Activated naive CD8-positive, alpha-beta T cell treated with anti-CD3 and anti-CD28 coated beads, Interleukin-2, amount 10 ng/mL, durations not matched to agents 7 days and 5 days (primary cell): ENCODE data around the gene ABHD12B. TPM values are rescaled to one million over a fixed set of nuclear protein-coding genes. Genes with fewer than 3 reads are reported as not detected.

Experiments used
- ATAC-seq: fragments of 150-1000 bp; cut with Tn5 transposase; one replicate; pipeline ENCODE4 v1.10.0; 2021; ENCODE audit warnings: low read depth, moderate library complexity
- POLR2A ChIA-PET: fragments of 350-600 bp; sonication (Branson Sonifier 250); formaldehyde crosslinking; loops from one replicate; lab custom pipeline; 2021; ENCODE audit warnings: antibody characterized with exemption; lab: Charles Lee
- DNase-seq: peaks from one replicate; pipeline ENCODE4 v3.0.0; 2021
- H3K27ac Mint-ChIP-seq: one replicate; pipeline ENCODE4 v1.8.0; 2022; ENCODE audit warnings: mild to moderate bottlenecking, mixed read lengths
- H3K27me3 Mint-ChIP-seq: one replicate; pipeline ENCODE4 v1.8.0; 2022; ENCODE audit warnings: mild to moderate bottlenecking, moderate library complexity, mixed read lengths
- H3K36me3 Mint-ChIP-seq: one replicate; pipeline ENCODE4 v1.8.0; 2021; ENCODE audit warnings: mild to moderate bottlenecking, mixed read lengths
- H3K4me1 Mint-ChIP-seq: one replicate; pipeline ENCODE4 v1.8.0; 2021; ENCODE audit warnings: mixed read lengths
- H3K4me3 Mint-ChIP-seq: one replicate; pipeline ENCODE4 v1.8.0; 2022; ENCODE audit warnings: mild to moderate bottlenecking, moderate library complexity, mixed read lengths
- H3K9me3 Mint-ChIP-seq: one replicate; pipeline ENCODE4 v1.8.0; 2021; ENCODE audit warnings: mixed read lengths
- total RNA-seq, 2 experiments: library from RNA; stranded (reverse); gene quantifications; one replicate each; pipeline ENCODE4 v1.2.3, GENCODE V29; 2021

The ABHD12B gene
- total RNA-seq, 2 experiments from 2014 or later, result not detected

- peaks cover 9% of the 10 kb centered on the region for H3K27me3 Mint-ChIP-seq
- no peaks in the 10 kb centered on the region for H3K9me3 Mint-ChIP-seq
- peak overlapping the region; percentile 96 for H3K4me3 Mint-ChIP-seq
- H3K27ac Mint-ChIP-seq, result peak overlapping the region; percentile 95
- peaks cover 35% of the 10 kb centered on the region for H3K4me1 Mint-ChIP-seq
- peaks cover 13% of the 10 kb centered on the region for H3K36me3 Mint-ChIP-seq
- POLR2A ChIA-PET, result interaction anchor here (0.5 to 3.7 kb wide), 6 partner anchors 10 to 699 kb away, joined by 3 to 34 read pairs (median 9); no protein-coding TSS in a partner anchor
- ATAC-seq, result no peak
- no peak for DNase-seq
Measured at GRCh38 chr14:50831726-50832168, 40.1 kb upstream of the ABHD12B start.

- Mint-ChIP-seq H3K27me3 (peaks cover 9% of the 10 kb centered on the region), H3K4me1 (peaks cover 35% of the 10 kb centered on the region), H3K27ac (no peak overlapping the region), H3K9me3 (no peaks in the 10 kb centered on the region), H3K36me3 (peaks cover 7% of the 10 kb centered on the region), H3K4me3 (no peak overlapping the region)
- POLR2A ChIA-PET, result interaction anchor here (0.5 to 1.0 kb wide), 2 partner anchors 13 to 24 kb away, joined by 3 read pairs; no protein-coding TSS in a partner anchor
- ATAC-seq (no peak), DNase-seq (no peak)
Measured at GRCh38 chr14:50832935-50833630, 38.8 kb upstream of the ABHD12B start.

- Mint-ChIP-seq H3K27me3 (peaks cover 9% of the 10 kb centered on the region), H3K4me1 (peaks cover 33% of the 10 kb centered on the region), H3K9me3 (no peaks in the 10 kb centered on the region), H3K36me3 (no peaks in the 10 kb centered on the region), H3K4me3 (no peak overlapping the region), H3K27ac (no peak overlapping the region)
- ATAC-seq (no peak), DNase-seq (no peak)
- POLR2A ChIA-PET, result interaction anchor here (0.6 kb wide), 1 partner anchor 12 kb away, joined by 4 read pairs; no protein-coding TSS in a partner anchor
Measured at GRCh38 chr14:50834802-50835276, 37.0 kb upstream of the ABHD12B start.

GRCh38 chr14:50835280-50835679 lies 36.6 kb upstream of the ABHD12B start:
- H3K27ac Mint-ChIP-seq, result peak overlapping the region; percentile 21
- ATAC-seq (no peak), DNase-seq (no peak)
- peaks cover 9% of the 10 kb centered on the region for H3K27me3 Mint-ChIP-seq
- no peaks in the 10 kb centered on the region for H3K36me3 Mint-ChIP-seq
- no peaks in the 10 kb centered on the region for H3K9me3 Mint-ChIP-seq
- H3K4me3 Mint-ChIP-seq, result peak overlapping the region; percentile 16
- H3K4me1 Mint-ChIP-seq, result peaks cover 32% of the 10 kb centered on the region
- POLR2A ChIA-PET, result interaction anchor here (0.6 kb wide), 1 partner anchor 12 kb away, joined by 4 read pairs; no protein-coding TSS in a partner anchor

DNA sequence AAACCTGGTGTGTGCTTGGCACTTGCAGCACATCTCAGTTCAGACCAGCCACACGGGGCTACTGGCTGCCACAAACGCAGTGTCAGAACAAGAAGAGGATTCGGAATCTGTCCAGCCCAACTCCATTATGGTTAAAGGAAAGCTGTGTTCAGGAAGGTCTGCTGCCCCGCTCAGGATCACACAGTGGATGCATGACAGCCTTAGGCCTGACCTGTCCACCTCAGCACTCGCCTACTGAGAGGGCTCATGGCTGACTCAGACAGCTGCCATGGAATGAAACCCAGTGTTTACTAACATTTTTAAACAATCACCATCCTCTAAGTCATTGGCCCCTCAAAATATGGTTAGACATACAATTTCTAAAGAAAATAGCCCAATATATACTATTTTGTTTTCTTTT lies 35.3 kb upstream of the ABHD12B start:
- no peak for ATAC-seq
- Mint-ChIP-seq H3K9me3 (peaks cover 3% of the 10 kb centered on the region), H3K36me3 (peaks cover 2% of the 10 kb centered on the region), H3K27ac (no peak overlapping the region), H3K4me3 (no peak overlapping the region), H3K4me1 (peaks cover 32% of the 10 kb centered on the region), H3K27me3 (peaks cover 9% of the 10 kb centered on the region)
- no peak for DNase-seq
- POLR2A ChIA-PET, result no interaction called here

- ATAC-seq (no peak), DNase-seq (no peak)
- Mint-ChIP-seq H3K27me3 (peaks cover 9% of the 10 kb centered on the region), H3K4me1 (peaks cover 26% of the 10 kb centered on the region), H3K36me3 (peaks cover 2% of the 10 kb centered on the region), H3K4me3 (no peak overlapping the region), H3K27ac (no peak overlapping the region), H3K9me3 (peaks cover 3% of the 10 kb centered on the region)
- POLR2A ChIA-PET, result no interaction called here
Measured at GRCh38 chr14:50837271-50837670, 34.6 kb upstream of the ABHD12B start.

- peaks cover 3% of the 10 kb centered on the region for H3K9me3 Mint-ChIP-seq
- H3K27ac Mint-ChIP-seq, result no peak overlapping the region
- H3K4me3 Mint-ChIP-seq, result no peak overlapping the region
- peaks cover 3% of the 10 kb centered on the region for H3K27me3 Mint-ChIP-seq
- H3K36me3 Mint-ChIP-seq, result peaks cover 2% of the 10 kb centered on the region
- DNase-seq (no peak), ATAC-seq (no peak)
- H3K4me1 Mint-ChIP-seq, result peaks cover 23% of the 10 kb centered on the region
- POLR2A ChIA-PET, result no interaction called here
Measured at GRCh38 chr14:50837850-50838470, 33.9 kb upstream of the ABHD12B start.

DNA sequence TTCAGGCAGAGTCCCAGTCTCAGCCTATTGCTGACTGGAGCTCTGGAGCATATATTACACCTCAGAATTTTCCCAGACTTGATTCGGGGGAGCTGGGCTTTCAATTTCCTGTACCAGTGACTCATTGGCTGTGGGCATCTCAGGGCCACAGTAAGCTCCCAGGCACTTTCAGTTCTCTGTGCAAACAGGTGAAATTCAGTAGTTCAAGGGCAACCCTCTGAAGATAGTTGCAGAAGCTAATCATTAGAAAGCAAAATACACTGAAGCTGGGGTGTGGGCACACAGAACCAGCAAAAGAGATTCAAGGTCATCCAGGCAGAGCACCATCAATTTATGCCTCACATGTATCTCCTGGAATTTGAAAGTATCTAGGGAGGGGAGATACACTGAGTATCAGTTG lies 32.8 kb upstream of the ABHD12B start:
- Mint-ChIP-seq H3K27me3 (no peaks in the 10 kb centered on the region), H3K4me3 (no peak overlapping the region), H3K9me3 (peaks cover 3% of the 10 kb centered on the region), H3K4me1 (peaks cover 24% of the 10 kb centered on the region), H3K36me3 (peaks cover 2% of the 10 kb centered on the region), H3K27ac (no peak overlapping the region)
- DNase-seq (no peak), ATAC-seq (peak; percentile 59)
- POLR2A ChIA-PET, result interaction anchor here (1.1 to 1.5 kb wide), 3 partner anchors 9 to 21 kb away, joined by 3 to 13 read pairs (median 5); partner anchors contain the start of gene NIN

DNA sequence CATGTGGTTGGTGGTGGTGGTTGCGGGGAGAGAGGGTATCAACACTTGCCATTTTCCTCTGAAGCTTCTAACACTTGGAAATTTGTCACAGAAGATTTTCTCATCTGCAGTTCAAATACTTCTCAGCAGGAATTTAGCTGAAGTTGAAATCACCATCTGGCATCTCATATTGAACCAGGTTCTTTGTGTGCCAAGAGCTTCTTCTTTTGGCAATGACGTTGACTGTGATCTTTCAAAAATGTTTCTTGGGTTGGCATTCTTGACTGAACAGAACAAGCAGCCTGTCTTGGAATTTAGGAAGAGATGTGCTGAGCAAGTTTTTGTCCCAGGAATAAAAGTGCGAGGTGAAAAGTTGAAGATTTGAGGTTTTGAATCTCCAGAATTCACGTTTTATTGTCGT lies 32.2 kb upstream of the ABHD12B start:
- H3K27ac Mint-ChIP-seq, result no peak overlapping the region
- DNase-seq, result no peak
- no peaks in the 10 kb centered on the region for H3K27me3 Mint-ChIP-seq
- H3K4me1 Mint-ChIP-seq, result peaks cover 22% of the 10 kb centered on the region
- POLR2A ChIA-PET, result interaction anchor here (1.1 to 1.5 kb wide), 3 partner anchors 10 to 20 kb away, joined by 3 to 13 read pairs (median 5); partner anchors contain the start of gene NIN
- ATAC-seq, result no peak
- peaks cover 2% of the 10 kb centered on the region for H3K36me3 Mint-ChIP-seq
- H3K4me3 Mint-ChIP-seq, result no peak overlapping the region
- H3K9me3 Mint-ChIP-seq, result peaks cover 3% of the 10 kb centered on the region

GRCh38 chr14:50844391-50844790 lies 27.5 kb upstream of the ABHD12B start:
- POLR2A ChIA-PET, result no interaction called here
- ATAC-seq (no peak), DNase-seq (no peak)
- peaks cover 9% of the 10 kb centered on the region for H3K4me1 Mint-ChIP-seq
- no peak overlapping the region for H3K27ac Mint-ChIP-seq
- no peak overlapping the region for H3K4me3 Mint-ChIP-seq
- peaks cover 2% of the 10 kb centered on the region for H3K36me3 Mint-ChIP-seq
- peaks cover 6% of the 10 kb centered on the region for H3K27me3 Mint-ChIP-seq
- H3K9me3 Mint-ChIP-seq, result peaks cover 3% of the 10 kb centered on the region

DNA sequence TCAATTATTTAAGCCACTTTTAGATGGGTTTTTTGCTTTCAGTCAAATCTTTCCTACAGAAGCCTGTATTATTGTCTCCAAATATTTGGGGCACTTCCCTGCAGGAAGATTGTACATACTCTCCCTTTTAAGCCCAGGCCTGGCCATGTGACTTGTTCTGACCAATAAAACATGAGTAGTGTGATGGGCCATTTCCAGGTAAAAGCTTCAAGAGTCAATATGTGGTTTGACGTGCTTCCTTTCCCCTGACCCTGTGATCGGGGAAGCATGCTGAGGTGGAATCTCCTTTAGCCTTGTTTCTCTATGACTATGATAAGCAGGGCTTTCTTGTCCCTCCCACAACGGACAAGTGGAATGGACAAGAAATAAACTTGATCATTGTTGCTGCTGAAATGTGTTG lies 26.7 kb upstream of the ABHD12B start:
- DNase-seq (no peak), ATAC-seq (no peak)

GRCh38 chr14:50846226-50846880 lies 25.5 kb upstream of the ABHD12B start:
- Mint-ChIP-seq H3K27me3 (peaks cover 6% of the 10 kb centered on the region), H3K4me3 (no peak overlapping the region), H3K27ac (no peak overlapping the region), H3K9me3 (no peaks in the 10 kb centered on the region), H3K4me1 (peaks cover 9% of the 10 kb centered on the region), H3K36me3 (no peaks in the 10 kb centered on the region)
- ATAC-seq (no peak), DNase-seq (no peak)
- POLR2A ChIA-PET, result interaction anchor here (0.7 to 0.9 kb wide), 5 partner anchors 11 to 440 kb away, joined by 3 to 5 read pairs (median 4); no protein-coding TSS in a partner anchor

More for the DNA sequence above, 26.7 kb upstream of the ABHD12B start:
- POLR2A ChIA-PET, result interaction anchor here (1.0 kb wide), 1 partner anchor 15 kb away, joined by 3 read pairs; no protein-coding TSS in a partner anchor
- H3K36me3 Mint-ChIP-seq, result peaks cover 2% of the 10 kb centered on the region
- no peak overlapping the region for H3K27ac Mint-ChIP-seq
- H3K4me1 Mint-ChIP-seq, result peaks cover 9% of the 10 kb centered on the region
- H3K4me3 Mint-ChIP-seq, result no peak overlapping the region
- H3K9me3 Mint-ChIP-seq, result peaks cover 3% of the 10 kb centered on the region
- peaks cover 6% of the 10 kb centered on the region for H3K27me3 Mint-ChIP-seq

- H3K4me1 Mint-ChIP-seq, result peaks cover under 1% of the 10 kb centered on the region
- no peak for DNase-seq
- no peak for ATAC-seq
- H3K27ac Mint-ChIP-seq, result no peak overlapping the region
- POLR2A ChIA-PET, result no interaction called here
- no peak overlapping the region for H3K4me3 Mint-ChIP-seq
- H3K36me3 Mint-ChIP-seq, result peaks cover 1% of the 10 kb centered on the region
- H3K27me3 Mint-ChIP-seq, result peaks cover 5% of the 10 kb centered on the region
- H3K9me3 Mint-ChIP-seq, result no peaks in the 10 kb centered on the region
Measured at GRCh38 chr14:50853891-50854290, 18.0 kb upstream of the ABHD12B start.
